ENCODE data around the gene PDHB. TPM values are rescaled to one million over a fixed set of nuclear protein-coding genes. Genes with fewer than 3 reads are reported as not detected.
A peak's percentile ranks its signal among the peaks of the same experiment; 100 is the strongest.

Gene PDHB
- total and polyA plus RNA-seq, 7 donors = 105 to 158 (median 131) TPM

DNA sequence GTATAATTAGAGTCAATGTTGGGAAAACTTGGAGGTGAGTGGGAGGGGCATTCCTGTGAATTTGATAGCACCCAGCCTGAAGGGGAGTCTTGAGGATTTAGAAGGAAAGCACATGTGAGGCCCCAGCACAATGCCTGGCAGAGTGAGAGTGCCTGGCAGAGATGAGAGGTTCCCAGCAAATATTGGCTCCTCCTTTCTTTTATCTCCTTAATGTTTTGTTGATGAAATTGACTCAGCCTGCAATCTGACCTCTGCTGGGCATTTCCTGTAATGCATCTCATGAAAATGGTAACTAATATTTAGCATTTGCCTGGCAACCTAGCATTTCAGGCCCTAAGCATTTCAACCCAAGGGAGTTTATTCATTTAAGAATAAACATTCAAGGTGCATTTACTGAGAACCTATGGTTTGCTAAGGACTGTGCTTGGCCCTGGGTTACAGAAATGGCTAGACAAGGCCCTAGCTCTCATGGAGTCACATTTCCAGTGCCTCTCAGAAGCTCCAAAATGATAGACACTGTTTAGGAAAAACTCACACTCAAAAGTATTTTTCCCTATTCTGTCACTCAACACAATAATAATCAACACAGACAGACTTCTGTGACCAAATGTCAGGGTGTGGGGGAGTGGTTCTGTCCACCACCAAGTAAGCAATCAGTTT is 19.0 kb downstream of the PDHB start:
- no peaks in the 10 kb centered on the region for H3K27me3 ChIP-seq (ENCODE audit: insufficient read depth in 3 of 3, low read length in 2 of 3)
- peaks cover 3 to 56% of the 10 kb centered on the region in 2 donors for H3K36me3 ChIP-seq (ENCODE audit: insufficient read depth in 1 of 2, low read depth in 1 of 2)
- intact Hi-C loops (cut with DNase I) = loop anchor here (2.0 to 10.0 kb wide), 4 partner anchors 82 to 237 kb away; partner anchors contain the start of gene PXK (in 1 of the 2)
- H3K4me3 ChIP-seq = no peak overlapping the region
- ATAC-seq (peak; percentile 59 to 75 (median 68)), DNase-seq (peak in 1 of 2 donors; percentile 40)
- no peaks in the 10 kb centered on the region for H3K9me3 ChIP-seq
- no peaks in the 10 kb centered on the region for H3K4me1 ChIP-seq
- H3K27ac ChIP-seq = no peak overlapping the region
- peak; percentile 78 for TF ChIP-seq CTCF (IDR thresholded peaks at IDR 0.05)

- no peak for DNase-seq
- Histone ChIP-seq H3K9me3 (no peaks in the 10 kb centered on the region), H3K36me3 (ENCODE audit: insufficient read depth in 1 of 2, low read depth in 1 of 2) (peaks cover 11 to 66% of the 10 kb centered on the region in 2 donors), H3K27me3 (ENCODE audit: insufficient read depth in 3 of 3, low read length in 2 of 3) (no peaks in the 10 kb centered on the region), H3K4me3 (no peak overlapping the region), H3K27ac (no peak overlapping the region), H3K4me1 (no peaks in the 10 kb centered on the region)
- no peak for TF ChIP-seq CTCF (IDR thresholded peaks at IDR 0.05)
- ATAC-seq = peak in 2 of 4 donors; percentile 43 to 52
- intact Hi-C loops (cut with DNase I) = loop anchor here (5.0 to 10.0 kb wide), 3 partner anchors 80 to 235 kb away; partner anchors contain the start of gene PXK (in 1 of the 2)
- 68 to 85% (median 78%) methylated on average over 8 of the region's 8 CpGs for WGBS, 3 donors
Observed at GRCh38 chr3:58411851-58412830, 21.5 kb downstream of the PDHB start.

DNA sequence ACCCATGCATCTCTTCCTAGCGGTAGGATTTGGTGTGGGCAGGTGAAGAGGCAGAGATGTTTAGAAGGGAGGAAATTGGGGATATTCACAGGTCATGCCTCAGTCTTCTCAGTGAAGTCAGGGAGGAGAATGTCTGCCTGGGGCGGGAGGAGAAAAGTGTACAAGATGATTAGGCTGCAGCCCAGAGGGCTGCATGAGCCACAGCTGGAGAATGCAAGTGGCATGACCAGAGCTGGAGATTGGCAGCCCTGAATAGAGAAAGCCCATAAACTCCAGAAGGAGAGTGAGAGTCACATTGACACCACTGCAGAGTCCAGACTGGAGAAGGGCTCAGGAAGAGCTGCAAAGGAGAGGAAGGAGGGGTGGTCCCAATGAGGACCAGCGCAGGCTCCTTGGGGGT is 22.6 kb downstream of the PDHB start:
- intact Hi-C loops (cut with DNase I) = loop anchor here (5.0 to 10.0 kb wide), 3 partner anchors 79 to 234 kb away; partner anchors contain the start of gene PXK (in 1 of the 2)
- H3K9me3 ChIP-seq = no peaks in the 10 kb centered on the region
- no peaks in the 10 kb centered on the region for H3K4me1 ChIP-seq
- no peak overlapping the region for H3K4me3 ChIP-seq
- TF ChIP-seq CTCF (IDR thresholded peaks at IDR 0.05) = no peak
- peaks cover 11 to 72% of the 10 kb centered on the region in 2 donors for H3K36me3 ChIP-seq (ENCODE audit: insufficient read depth in 1 of 2, low read depth in 1 of 2)
- 97 to 99% (median 98%) methylated on average over 3 of the region's 3 CpGs for WGBS, 3 donors
- no peak overlapping the region for H3K27ac ChIP-seq
- ATAC-seq (no peak), DNase-seq (no peak)
- no peaks in the 10 kb centered on the region for H3K27me3 ChIP-seq (ENCODE audit: insufficient read depth in 3 of 3, low read length in 2 of 3)

GRCh38 chr3:58409663-58410062 is 24.0 kb downstream of the PDHB start:
- no peak overlapping the region for H3K4me3 ChIP-seq
- no peaks in the 10 kb centered on the region for H3K9me3 ChIP-seq
- H3K4me1 ChIP-seq = no peaks in the 10 kb centered on the region
- H3K27me3 ChIP-seq (ENCODE audit: insufficient read depth in 3 of 3, low read length in 2 of 3) = no peaks in the 10 kb centered on the region
- TF ChIP-seq CTCF (IDR thresholded peaks at IDR 0.05) = no peak
- DNase-seq = no peak
- H3K36me3 ChIP-seq (ENCODE audit: insufficient read depth in 1 of 2, low read depth in 1 of 2) = peaks cover 11 to 76% of the 10 kb centered on the region in 2 donors
- no peak for ATAC-seq
- 89 to 93% (median 89%) methylated on average over 3 of the region's 3 CpGs for WGBS, 3 donors
- H3K27ac ChIP-seq = no peak overlapping the region
- intact Hi-C loops (cut with DNase I) = loop anchor here (5.0 to 10.0 kb wide), 3 partner anchors 77 to 232 kb away; partner anchors contain the start of gene PXK (in 1 of the 2)
